ENCODE data around the gene PSMF1.
"Not testable (repeated sequence)": the region's sequence is repeated elsewhere in the genome, so short reads cannot be mapped to it uniquely, and the experiment has no call there.

PSMF1 gene

GRCh38 chr20:1134355-1134754, 16.0 kb downstream of the PSMF1 start:
- H3K9me3 Mint-ChIP-seq, result no peaks in the 10 kb centered on the region
- no peak for DNase-seq
- H3K27ac Mint-ChIP-seq, result no peak overlapping the region
- ATAC-seq, result no peak
- H3K36me3 Mint-ChIP-seq (ENCODE audit: low read depth), result peaks cover 75% of the 10 kb centered on the region
- H3K4me3 Mint-ChIP-seq, result no peak overlapping the region
- no peaks in the 10 kb centered on the region for H3K27me3 Mint-ChIP-seq
- peaks cover 23% of the 10 kb centered on the region for H3K4me1 Mint-ChIP-seq

GRCh38 chr20:1134836-1135235, 16.4 kb downstream of the PSMF1 start:
- H3K27ac Mint-ChIP-seq, result no peak overlapping the region
- H3K4me3 Mint-ChIP-seq, result no peak overlapping the region
- H3K27me3 Mint-ChIP-seq, result no peaks in the 10 kb centered on the region
- H3K9me3 Mint-ChIP-seq, result no peaks in the 10 kb centered on the region
- DNase-seq (no peak), ATAC-seq (no peak)
- H3K36me3 Mint-ChIP-seq (ENCODE audit: low read depth), result peaks cover 73% of the 10 kb centered on the region
- H3K4me1 Mint-ChIP-seq, result peaks cover 23% of the 10 kb centered on the region

- H3K9me3 Mint-ChIP-seq, result no peaks in the 10 kb centered on the region
- peaks cover 14% of the 10 kb centered on the region for H3K4me1 Mint-ChIP-seq
- ATAC-seq, result no peak
- no peaks in the 10 kb centered on the region for H3K27me3 Mint-ChIP-seq
- no peak for DNase-seq
- no peak overlapping the region for H3K27ac Mint-ChIP-seq
- H3K4me3 Mint-ChIP-seq, result no peak overlapping the region
- H3K36me3 Mint-ChIP-seq (ENCODE audit: low read depth), result peaks cover 64% of the 10 kb centered on the region
Measured at GRCh38 chr20:1137236-1137635, 18.8 kb downstream of the PSMF1 start.

GRCh38 chr20:1144401-1145172, 26.2 kb downstream of the PSMF1 start:
- Mint-ChIP-seq H3K27ac (no peak overlapping the region), H3K36me3 (ENCODE audit: low read depth) (peaks cover 56% of the 10 kb centered on the region), H3K4me1 (peaks cover 5% of the 10 kb centered on the region), H3K27me3 (no peaks in the 10 kb centered on the region), H3K4me3 (no peak overlapping the region), H3K9me3 (no peaks in the 10 kb centered on the region)
- no peak for DNase-seq
- ATAC-seq, result no peak

GRCh38 chr20:1146957-1147356, 28.6 kb downstream of the PSMF1 start:
- peaks cover 14% of the 10 kb centered on the region for H3K4me1 Mint-ChIP-seq
- no peak overlapping the region for H3K27ac Mint-ChIP-seq
- no peak for ATAC-seq
- no peak for DNase-seq
- H3K4me3 Mint-ChIP-seq, result no peak overlapping the region
- H3K9me3 Mint-ChIP-seq, result no peaks in the 10 kb centered on the region
- H3K36me3 Mint-ChIP-seq (ENCODE audit: low read depth), result peaks cover 56% of the 10 kb centered on the region
- H3K27me3 Mint-ChIP-seq, result no peaks in the 10 kb centered on the region

GRCh38 chr20:1149812-1150211, 31.4 kb downstream of the PSMF1 start:
- H3K9me3 Mint-ChIP-seq, H3K27me3 Mint-ChIP-seq, H3K27ac Mint-ChIP-seq, H3K4me3 Mint-ChIP-seq, DNase-seq: not testable (repeated sequence)
- Mint-ChIP-seq H3K4me1 (peaks cover 10% of the 10 kb centered on the region), H3K36me3 (ENCODE audit: low read depth) (peaks cover 74% of the 10 kb centered on the region)
- peak; percentile 36 for ATAC-seq

GRCh38 chr20:1150218-1150617, 31.8 kb downstream of the PSMF1 start:
- H3K27ac Mint-ChIP-seq, result no peak overlapping the region
- no peaks in the 10 kb centered on the region for H3K27me3 Mint-ChIP-seq
- DNase-seq (no peak), ATAC-seq (peak; percentile 90)
- peaks cover 78% of the 10 kb centered on the region for H3K36me3 Mint-ChIP-seq (ENCODE audit: low read depth)
- no peak overlapping the region for H3K4me3 Mint-ChIP-seq
- H3K4me1 Mint-ChIP-seq, result peaks cover 10% of the 10 kb centered on the region
- no peaks in the 10 kb centered on the region for H3K9me3 Mint-ChIP-seq

- Mint-ChIP-seq H3K4me3 (no peak overlapping the region), H3K4me1 (peaks cover 10% of the 10 kb centered on the region), H3K27ac (no peak overlapping the region), H3K36me3 (ENCODE audit: low read depth) (peaks cover 81% of the 10 kb centered on the region), H3K27me3 (no peaks in the 10 kb centered on the region), H3K9me3 (no peaks in the 10 kb centered on the region)
- DNase-seq, result no peak
- ATAC-seq, result no peak
Measured at GRCh38 chr20:1150968-1151367, 32.6 kb downstream of the PSMF1 start.

GRCh38 chr20:1154226-1154625, 35.8 kb downstream of the PSMF1 start:
- no peak overlapping the region for H3K27ac Mint-ChIP-seq
- no peak for DNase-seq
- peaks cover 69% of the 10 kb centered on the region for H3K36me3 Mint-ChIP-seq (ENCODE audit: low read depth)
- no peak for ATAC-seq
- H3K27me3 Mint-ChIP-seq, result no peaks in the 10 kb centered on the region
- no peaks in the 10 kb centered on the region for H3K9me3 Mint-ChIP-seq
- H3K4me3 Mint-ChIP-seq, result no peak overlapping the region
- peaks cover 9% of the 10 kb centered on the region for H3K4me1 Mint-ChIP-seq

- peaks cover 64% of the 10 kb centered on the region for H3K36me3 Mint-ChIP-seq (ENCODE audit: low read depth)
- DNase-seq (no peak), ATAC-seq (no peak)
- peaks cover 7% of the 10 kb centered on the region for H3K4me1 Mint-ChIP-seq
- no peaks in the 10 kb centered on the region for H3K27me3 Mint-ChIP-seq
- no peak overlapping the region for H3K4me3 Mint-ChIP-seq
- H3K9me3 Mint-ChIP-seq, result no peaks in the 10 kb centered on the region
- H3K27ac Mint-ChIP-seq, result no peak overlapping the region
Measured at GRCh38 chr20:1154691-1155090, 36.3 kb downstream of the PSMF1 start.

GRCh38 chr20:1155342-1155741, 36.9 kb downstream of the PSMF1 start:
- H3K27ac Mint-ChIP-seq, result no peak overlapping the region
- ATAC-seq (no peak), DNase-seq (no peak)
- no peaks in the 10 kb centered on the region for H3K9me3 Mint-ChIP-seq
- H3K4me1 Mint-ChIP-seq, result peaks cover 2% of the 10 kb centered on the region
- H3K4me3 Mint-ChIP-seq, result no peak overlapping the region
- H3K27me3 Mint-ChIP-seq, result no peaks in the 10 kb centered on the region
- peaks cover 65% of the 10 kb centered on the region for H3K36me3 Mint-ChIP-seq (ENCODE audit: low read depth)

- H3K36me3 Mint-ChIP-seq (ENCODE audit: low read depth), result peaks cover 42% of the 10 kb centered on the region
- DNase-seq (no peak), ATAC-seq (no peak)
- H3K4me1 Mint-ChIP-seq, result peaks cover 3% of the 10 kb centered on the region
- H3K27me3 Mint-ChIP-seq, result no peaks in the 10 kb centered on the region
- no peaks in the 10 kb centered on the region for H3K9me3 Mint-ChIP-seq
- no peak overlapping the region for H3K27ac Mint-ChIP-seq
- no peak overlapping the region for H3K4me3 Mint-ChIP-seq
Measured at GRCh38 chr20:1160496-1160895, 42.1 kb downstream of the PSMF1 start.

GRCh38 chr20:1160991-1161390, 42.6 kb downstream of the PSMF1 start:
- Mint-ChIP-seq H3K4me3 (no peak overlapping the region), H3K36me3 (ENCODE audit: low read depth) (peaks cover 39% of the 10 kb centered on the region), H3K27me3 (no peaks in the 10 kb centered on the region), H3K9me3 (no peaks in the 10 kb centered on the region), H3K4me1 (peaks cover 4% of the 10 kb centered on the region), H3K27ac (no peak overlapping the region)
- DNase-seq, result no peak
- no peak for ATAC-seq

- H3K27me3 Mint-ChIP-seq, result no peaks in the 10 kb centered on the region
- no peak overlapping the region for H3K27ac Mint-ChIP-seq
- H3K4me1 Mint-ChIP-seq, result peaks cover 4% of the 10 kb centered on the region
- peaks cover 45% of the 10 kb centered on the region for H3K36me3 Mint-ChIP-seq (ENCODE audit: low read depth)
- H3K4me3 Mint-ChIP-seq, result no peak overlapping the region
- ATAC-seq (no peak), DNase-seq (no peak)
- no peaks in the 10 kb centered on the region for H3K9me3 Mint-ChIP-seq
Measured at GRCh38 chr20:1163105-1163504, 44.7 kb downstream of the PSMF1 start.

GRCh38 chr20:1163653-1164052, 45.3 kb downstream of the PSMF1 start:
- H3K27ac Mint-ChIP-seq, result no peak overlapping the region
- H3K9me3 Mint-ChIP-seq, result no peaks in the 10 kb centered on the region
- DNase-seq (no peak), ATAC-seq (no peak)
- peaks cover 51% of the 10 kb centered on the region for H3K36me3 Mint-ChIP-seq (ENCODE audit: low read depth)
- peaks cover 4% of the 10 kb centered on the region for H3K4me1 Mint-ChIP-seq
- H3K4me3 Mint-ChIP-seq, result no peak overlapping the region
- no peaks in the 10 kb centered on the region for H3K27me3 Mint-ChIP-seq

GRCh38 chr20:1164871-1165270, 46.5 kb downstream of the PSMF1 start:
- H3K36me3 Mint-ChIP-seq (ENCODE audit: low read depth), result peaks cover 57% of the 10 kb centered on the region
- no peak overlapping the region for H3K27ac Mint-ChIP-seq

More at GRCh38 chr20:1164871-1165270, 46.5 kb downstream of the PSMF1 start:
- no peak for ATAC-seq
- DNase-seq, result no peak
- Mint-ChIP-seq H3K4me1 (peaks cover 4% of the 10 kb centered on the region), H3K9me3 (no peaks in the 10 kb centered on the region), H3K4me3 (no peak overlapping the region), H3K27me3 (no peaks in the 10 kb centered on the region)
